Skin epidermis (tissue), 12 donors: ENCODE results near the gene PGM5.

Experiments
- H3K27ac ChIP-seq, 21 experiments: fragments of 200-600 bp; sonication (generic) in 11 of 21; one replicate each; pipeline ENCODE4 v1.5.0; 2020; ENCODE audit warnings: mild to moderate bottlenecking in 3 of 21, inconsistent platforms in 2 of 21, moderate library complexity in 2 of 21
- H3K4me3 ChIP-seq, 7 experiments: fragments of 200-600 bp; sonication (generic) in 2 of 7; one replicate each; pipeline ENCODE4 v1.5.0; 2020; ENCODE audit warnings: inconsistent platforms in 2 of 7, mild to moderate bottlenecking in 2 of 7, moderate library complexity in 1 of 7

The PGM5 gene

GRCh38 chr9:68488126-68488525 lies 131.7 kb downstream of the PGM5 start:
- no peak overlapping the region for H3K27ac ChIP-seq
- no peak overlapping the region for H3K4me3 ChIP-seq

GRCh38 chr9:68489646-68490045 lies 133.2 kb downstream of the PGM5 start:
- H3K27ac ChIP-seq: no peak overlapping the region

GRCh38 chr9:68492806-68493205 lies 136.4 kb downstream of the PGM5 start:
- Histone ChIP-seq H3K27ac (no peak overlapping the region), H3K4me3 (no peak overlapping the region)

More at GRCh38 chr9:68489646-68490045, 133.2 kb downstream of the PGM5 start:
- H3K4me3 ChIP-seq: no peak overlapping the region

GRCh38 chr9:68493541-68493940 lies 137.1 kb downstream of the PGM5 start:
- Histone ChIP-seq H3K27ac (no peak overlapping the region), H3K4me3 (no peak overlapping the region)

DNA sequence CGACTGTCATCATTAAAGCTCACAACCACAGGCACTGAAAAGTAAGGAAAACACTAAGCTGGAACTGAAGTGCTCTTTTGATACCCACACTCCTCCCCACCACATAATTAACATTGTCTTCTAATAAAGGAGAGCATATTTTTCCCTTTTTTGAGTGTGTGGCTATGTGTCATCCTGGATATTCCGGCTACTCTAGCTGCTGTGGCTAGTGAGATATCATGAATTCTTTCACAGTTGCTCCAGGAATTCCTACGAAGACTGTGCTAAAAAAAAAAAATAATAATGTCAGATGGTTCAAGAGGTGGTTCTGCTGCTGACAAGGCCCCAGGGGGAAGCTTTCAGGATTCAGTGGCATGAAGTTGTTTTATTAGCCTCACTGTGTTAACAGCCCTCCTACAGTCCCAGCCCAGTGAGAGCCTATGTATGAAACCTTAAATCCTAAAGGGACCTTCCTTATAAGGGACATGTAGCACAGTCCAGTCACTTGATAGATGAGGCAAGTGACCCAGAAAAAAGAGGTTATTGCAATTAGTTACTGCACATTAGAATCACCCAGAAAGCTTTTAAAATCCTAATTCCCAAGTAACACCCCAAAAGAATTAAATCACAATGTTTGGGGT lies 137.7 kb downstream of the PGM5 start:
- H3K4me3 ChIP-seq: no peak overlapping the region
- no peak overlapping the region for H3K27ac ChIP-seq

GRCh38 chr9:68495247-68495646 lies 138.8 kb downstream of the PGM5 start:
- H3K27ac ChIP-seq: no peak overlapping the region

GRCh38 chr9:68496356-68496755 lies 139.9 kb downstream of the PGM5 start:
- H3K27ac ChIP-seq: no peak overlapping the region
- H3K4me3 ChIP-seq: no peak overlapping the region

More at GRCh38 chr9:68495247-68495646, 138.8 kb downstream of the PGM5 start:
- no peak overlapping the region for H3K4me3 ChIP-seq

- Histone ChIP-seq H3K4me3 (no peak overlapping the region), H3K27ac (no peak overlapping the region)
These were observed 141.2 kb downstream of the PGM5 start for GRCh38 chr9:68497629-68498028.

DNA sequence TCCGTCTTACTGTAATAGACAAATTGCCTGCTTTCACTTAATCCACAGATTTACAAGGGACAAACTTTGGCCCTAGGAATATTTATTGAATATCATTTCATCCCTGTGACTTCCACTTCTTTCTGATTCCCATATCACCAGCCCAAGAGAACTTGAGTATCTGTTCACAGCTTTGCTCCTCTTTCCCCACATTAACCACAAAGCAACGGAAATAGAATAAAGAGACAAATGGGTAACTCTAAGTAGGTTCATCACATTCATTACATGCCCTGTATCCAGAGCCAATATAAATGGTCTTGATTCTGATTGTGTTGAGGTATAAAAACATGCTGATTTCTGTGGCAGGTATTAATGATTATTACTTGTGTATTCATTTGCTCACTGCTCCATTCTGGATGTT lies 142.4 kb downstream of the PGM5 start:
- H3K4me3 ChIP-seq: no peak overlapping the region
- no peak overlapping the region for H3K27ac ChIP-seq

DNA sequence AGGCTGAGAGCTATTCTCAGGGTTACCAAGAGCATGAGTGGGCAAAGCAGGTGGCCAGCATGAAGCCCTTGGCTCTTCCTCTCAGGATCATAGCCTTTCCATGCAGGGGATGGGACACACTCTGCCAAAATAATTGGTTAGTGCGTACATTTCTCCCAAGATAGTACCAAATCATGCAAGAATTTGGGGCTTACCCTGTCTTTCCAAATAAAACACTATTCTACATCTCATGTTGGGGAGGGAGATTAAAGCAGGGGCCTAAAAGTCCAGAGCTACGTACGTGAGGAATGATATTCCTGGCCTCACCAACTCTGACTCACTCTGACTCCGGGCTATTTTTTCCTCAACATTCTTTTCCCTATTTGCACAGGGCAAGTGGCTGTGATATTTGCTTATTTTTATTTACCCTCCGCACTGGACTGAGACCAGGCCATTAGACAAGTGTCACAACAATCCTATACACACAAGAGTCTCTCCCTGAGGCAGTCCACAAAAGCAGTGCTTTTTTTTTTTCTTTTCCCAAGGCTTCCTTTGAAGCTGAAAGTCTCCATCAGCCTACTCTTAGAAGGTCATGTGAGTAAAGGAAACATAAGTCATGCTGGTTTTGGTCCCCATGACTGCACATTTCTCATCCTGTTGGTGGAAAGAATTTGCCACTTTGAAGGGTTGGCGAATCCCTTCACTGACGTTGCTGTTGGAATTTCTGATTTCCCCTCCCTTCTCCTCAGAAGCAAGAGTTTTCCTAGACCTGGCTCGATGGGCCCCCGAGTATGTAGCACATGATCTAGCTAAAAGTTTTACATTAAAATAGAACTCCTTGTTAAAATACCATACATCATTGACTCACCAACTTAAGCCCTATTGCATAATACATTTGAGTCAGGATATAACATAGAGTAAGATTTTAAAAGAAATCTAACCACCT lies 144.3 kb downstream of the PGM5 start:
- peak overlapping the region in 2 of 21 experiments; percentile 14 for H3K27ac ChIP-seq
- no peak overlapping the region for H3K4me3 ChIP-seq

- Histone ChIP-seq H3K4me3 (no peak overlapping the region), H3K27ac (no peak overlapping the region)
These were observed 145.9 kb downstream of the PGM5 start for GRCh38 chr9:68502279-68502678.

DNA sequence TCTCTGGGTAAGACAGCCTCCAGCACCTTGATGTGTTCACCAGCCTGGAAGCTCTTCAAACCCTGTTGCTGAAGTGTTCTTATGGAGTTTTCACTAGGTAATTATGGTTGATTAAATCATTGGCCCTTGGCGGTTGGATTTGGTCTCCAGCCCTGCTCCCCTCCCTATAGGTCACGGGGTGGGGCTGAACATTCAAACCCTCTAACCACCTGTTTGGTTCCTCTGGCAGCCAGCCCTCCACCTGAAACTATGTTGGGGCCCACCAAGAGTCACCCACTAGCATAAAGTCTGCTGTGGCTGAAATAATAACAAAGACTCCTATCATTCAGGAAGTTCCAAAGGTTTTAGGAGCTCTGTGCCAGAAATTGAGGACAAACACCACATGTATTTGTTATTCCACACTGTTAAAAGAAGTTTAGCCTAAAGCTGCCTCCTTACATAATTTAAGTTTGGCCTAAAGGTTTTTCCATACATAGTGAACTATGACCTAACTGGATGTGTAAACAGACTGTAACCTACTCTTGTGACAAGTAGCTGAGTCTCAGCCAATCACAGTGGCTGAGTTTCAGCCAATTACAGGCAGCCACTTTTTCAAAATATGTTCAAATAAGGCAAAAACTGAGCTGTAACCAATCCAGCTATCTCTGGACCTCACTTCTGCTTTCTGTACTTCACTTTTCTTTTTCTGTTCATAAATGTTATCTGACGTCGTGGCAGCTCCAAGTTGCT lies 149.4 kb downstream of the PGM5 start:
- H3K4me3 ChIP-seq: no peak overlapping the region
- peak overlapping the region in 1 of 21 experiments; percentile 3 for H3K27ac ChIP-seq

DNA sequence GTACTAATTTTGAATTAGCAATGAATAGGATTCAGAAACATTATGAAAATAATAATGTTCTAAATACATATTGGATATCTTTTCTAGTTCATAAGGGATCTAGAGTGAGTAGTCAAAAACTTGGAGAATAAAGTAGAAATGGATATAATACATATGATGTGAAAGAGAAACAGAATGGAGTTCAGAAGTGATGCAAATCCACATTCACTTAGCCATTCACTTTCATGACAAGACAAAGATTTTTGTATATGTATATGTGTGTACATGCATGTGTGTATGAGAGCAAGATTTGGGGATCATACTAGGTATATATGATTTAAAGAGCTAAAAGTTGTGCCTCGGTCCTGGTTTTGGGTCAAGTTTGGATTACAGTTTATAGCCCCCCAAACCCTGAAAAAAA lies 150.1 kb downstream of the PGM5 start:
- Histone ChIP-seq H3K27ac (no peak overlapping the region), H3K4me3 (no peak overlapping the region)

GRCh38 chr9:68507130-68507805 lies 150.9 kb downstream of the PGM5 start:
- H3K4me3 ChIP-seq: no peak overlapping the region
- H3K27ac ChIP-seq: no peak overlapping the region

DNA sequence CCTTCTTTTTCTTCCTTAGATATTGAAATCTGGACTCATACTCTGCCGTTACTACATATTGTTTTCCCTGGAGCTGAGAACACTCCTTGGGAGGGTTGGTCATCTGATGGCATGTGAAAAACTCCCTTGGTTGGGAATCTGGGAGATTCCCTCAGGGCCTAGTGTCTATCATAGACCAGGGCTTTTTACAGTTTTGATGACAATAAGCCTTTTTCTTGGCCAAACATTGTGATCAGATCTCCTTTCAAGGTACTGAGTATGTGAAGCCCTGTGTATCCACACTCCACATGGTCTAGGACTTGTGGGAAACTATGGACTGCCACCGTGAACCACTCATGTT lies 151.4 kb downstream of the PGM5 start:
- Histone ChIP-seq H3K4me3 (no peak overlapping the region), H3K27ac (no peak overlapping the region)

DNA sequence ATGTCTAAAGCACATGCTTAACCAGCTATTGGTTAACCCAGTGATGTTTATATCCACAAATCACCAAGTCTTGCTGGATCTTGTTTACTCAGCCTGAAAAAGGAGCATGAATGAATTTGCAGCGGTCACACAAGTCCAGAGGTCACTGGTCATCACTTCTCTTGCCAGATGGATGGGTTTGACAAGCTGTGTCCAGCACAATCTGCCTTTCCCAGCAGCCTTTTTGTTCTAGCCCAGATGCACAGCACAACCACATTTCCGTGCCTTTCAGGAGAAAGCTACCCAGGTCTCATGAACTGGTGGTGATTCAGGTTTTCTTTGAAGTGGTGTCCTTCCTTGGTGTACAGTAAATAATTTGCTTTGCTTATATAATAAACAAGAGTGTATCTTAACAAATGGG lies 152.1 kb downstream of the PGM5 start:
- H3K27ac ChIP-seq: no peak overlapping the region

GRCh38 chr9:68509689-68510088 lies 153.3 kb downstream of the PGM5 start:
- no peak overlapping the region for H3K27ac ChIP-seq

More for the DNA sequence above, 152.1 kb downstream of the PGM5 start:
- H3K4me3 ChIP-seq: no peak overlapping the region

DNA sequence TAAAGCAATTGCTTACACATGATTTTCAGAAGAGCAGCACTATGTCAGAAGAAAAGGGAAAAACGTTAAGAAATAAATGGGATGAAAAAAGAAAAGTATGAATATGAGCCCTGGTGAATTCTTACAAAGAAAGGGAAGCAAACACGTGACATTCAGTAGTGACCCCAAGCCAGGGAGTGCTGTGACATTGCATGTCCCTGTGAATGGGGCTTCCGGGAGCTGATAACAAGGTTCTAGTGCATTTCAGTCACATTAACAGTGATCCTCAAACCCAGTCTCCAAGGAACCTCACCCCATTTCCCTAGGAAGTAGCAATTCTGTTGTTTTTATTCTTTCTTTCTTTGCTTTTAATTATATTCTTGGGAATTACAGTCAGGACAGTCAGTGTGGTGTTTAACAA lies 157.0 kb downstream of the PGM5 start:
- H3K4me3 ChIP-seq: no peak overlapping the region
- no peak overlapping the region for H3K27ac ChIP-seq

More at GRCh38 chr9:68509689-68510088, 153.3 kb downstream of the PGM5 start:
- no peak overlapping the region for H3K4me3 ChIP-seq

DNA sequence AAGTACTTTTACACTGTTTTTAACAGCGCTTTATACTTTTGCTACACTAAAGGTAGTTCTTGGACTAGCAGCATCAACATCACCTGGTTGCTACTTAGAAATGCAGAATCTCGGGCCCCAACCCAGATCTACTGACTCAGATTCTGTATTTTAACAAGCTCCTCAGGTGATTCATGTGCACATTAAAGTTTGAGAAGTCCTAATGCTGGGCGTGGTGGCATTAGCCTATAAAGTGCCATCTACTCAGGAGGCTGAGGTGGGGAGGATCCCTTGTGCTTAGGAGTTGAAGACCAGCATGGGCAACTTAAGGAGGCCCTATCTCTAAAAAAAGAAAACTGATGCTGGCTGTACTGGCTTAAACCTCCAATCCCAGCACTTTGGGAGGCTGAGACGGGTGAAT lies 157.6 kb downstream of the PGM5 start:
- no peak overlapping the region for H3K27ac ChIP-seq

More for the DNA sequence above, 157.6 kb downstream of the PGM5 start:
- H3K4me3 ChIP-seq: no peak overlapping the region
